GM18951 (cell line): ENCODE data around the gene PLK5.
"Not testable (repeated sequence)": the region's sequence is repeated elsewhere in the genome, so short reads cannot be mapped to it uniquely, and the experiment has no call there.

Experiments used
- POLR2A ChIP-seq: IDR thresholded peaks from 4 replicates; pipeline ENCODE4 v1.6.1; 2011; ENCODE audit warnings: mild to moderate bottlenecking; ENCODE audit not compliant: insufficient read length, insufficient read depth; ENCODE audit errors: extremely low read depth
- in situ Hi-C: fragments of 300-500 bp; cut with MboI; formaldehyde crosslinking; loops from one replicate; pipeline ENCODE4 v1.12.0; 2022; ENCODE audit warnings: low sequenced_read_pairs, mixed read lengths, inconsistent platforms; ENCODE audit not compliant: unreplicated experiment

PLK5 gene

GRCh38 chr19:1496714-1497577 is 26.9 kb upstream of the PLK5 start:
- no peak for TF ChIP-seq POLR2A
- in situ Hi-C loops = no loop called here

DNA sequence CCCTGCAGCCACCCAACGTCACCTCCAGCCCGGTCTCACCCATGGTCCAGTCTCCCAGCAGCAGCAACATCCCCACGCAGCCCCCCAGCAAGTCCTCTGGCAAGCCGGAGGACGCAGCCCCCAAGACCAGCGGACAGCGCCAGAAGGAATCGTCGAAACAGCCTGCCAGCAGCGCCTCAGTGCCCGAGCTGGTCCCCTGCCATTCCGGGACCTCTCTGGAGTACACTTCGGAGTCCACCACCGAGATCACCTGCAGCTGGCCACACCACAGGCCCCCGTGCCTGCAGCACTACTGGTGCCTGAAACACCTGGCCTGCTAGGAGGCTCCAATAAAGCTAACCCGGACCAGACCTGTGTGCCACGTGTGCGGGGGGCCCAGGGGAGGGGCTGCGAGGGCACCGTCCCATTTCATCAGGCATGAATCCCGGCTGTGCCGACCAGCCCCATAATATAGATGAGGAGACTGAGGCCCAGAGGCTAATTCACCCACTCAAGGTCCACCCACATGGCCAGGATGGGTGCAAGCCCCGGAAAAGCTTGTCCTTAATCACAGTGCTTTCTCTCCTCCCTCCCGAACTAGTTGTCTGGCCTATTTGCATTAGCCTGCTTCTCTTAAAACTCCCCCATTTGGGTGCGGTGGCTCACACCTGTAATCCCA is 26.2 kb upstream of the PLK5 start:
- in situ Hi-C loops = no loop called here

DNA sequence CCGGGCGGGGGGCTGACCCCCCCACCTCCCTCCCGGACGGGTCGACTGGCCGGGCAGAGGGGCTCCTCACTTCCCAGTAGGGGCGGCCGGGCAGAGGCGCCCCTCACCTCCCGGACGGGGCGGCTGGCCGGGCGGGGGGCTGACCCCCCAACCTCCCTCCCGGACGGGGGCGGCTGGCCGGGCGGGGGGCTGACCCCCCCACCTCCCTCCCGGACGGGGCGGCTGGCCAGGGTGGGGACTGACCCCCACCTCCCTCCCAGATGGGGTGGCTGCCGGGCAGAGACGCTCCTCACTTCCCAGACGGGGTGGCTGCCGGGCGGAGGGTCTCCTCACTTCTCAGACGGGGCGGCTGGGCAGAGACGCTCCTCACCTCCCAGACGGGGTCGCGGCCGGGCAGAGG is 24.6 kb upstream of the PLK5 start:
- in situ Hi-C loops = not testable (repeated sequence)

More for the DNA sequence above, 26.2 kb upstream of the PLK5 start:
- no peak for TF ChIP-seq POLR2A

DNA sequence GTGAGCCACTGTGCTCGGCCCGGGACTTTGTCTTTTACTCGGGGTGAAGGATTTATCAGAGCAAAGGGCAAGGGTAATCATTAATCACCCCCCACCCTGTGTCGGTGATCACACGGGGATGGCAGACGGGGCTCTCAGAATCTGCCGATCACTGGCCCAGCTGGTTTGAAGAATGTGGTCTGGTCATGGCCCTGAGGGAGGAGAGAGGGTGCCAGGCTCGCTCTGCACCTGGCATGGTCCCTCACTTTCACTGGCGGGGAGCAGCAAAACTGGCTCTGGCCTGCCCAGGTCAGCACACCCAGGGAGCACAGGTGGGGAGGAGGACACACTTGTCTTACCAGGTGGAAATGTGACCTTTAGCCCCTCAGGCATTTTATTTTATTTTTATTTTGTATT is 22.7 kb upstream of the PLK5 start:
- no peak for TF ChIP-seq POLR2A
- in situ Hi-C loops = no loop called here

- in situ Hi-C loops = no loop called here
- no peak for TF ChIP-seq POLR2A
These were observed 21.3 kb upstream of the PLK5 start for GRCh38 chr19:1502433-1503088.

GRCh38 chr19:1503089-1503924 is 20.6 kb upstream of the PLK5 start:
- in situ Hi-C loops = no loop called here
- TF ChIP-seq POLR2A = no peak

DNA sequence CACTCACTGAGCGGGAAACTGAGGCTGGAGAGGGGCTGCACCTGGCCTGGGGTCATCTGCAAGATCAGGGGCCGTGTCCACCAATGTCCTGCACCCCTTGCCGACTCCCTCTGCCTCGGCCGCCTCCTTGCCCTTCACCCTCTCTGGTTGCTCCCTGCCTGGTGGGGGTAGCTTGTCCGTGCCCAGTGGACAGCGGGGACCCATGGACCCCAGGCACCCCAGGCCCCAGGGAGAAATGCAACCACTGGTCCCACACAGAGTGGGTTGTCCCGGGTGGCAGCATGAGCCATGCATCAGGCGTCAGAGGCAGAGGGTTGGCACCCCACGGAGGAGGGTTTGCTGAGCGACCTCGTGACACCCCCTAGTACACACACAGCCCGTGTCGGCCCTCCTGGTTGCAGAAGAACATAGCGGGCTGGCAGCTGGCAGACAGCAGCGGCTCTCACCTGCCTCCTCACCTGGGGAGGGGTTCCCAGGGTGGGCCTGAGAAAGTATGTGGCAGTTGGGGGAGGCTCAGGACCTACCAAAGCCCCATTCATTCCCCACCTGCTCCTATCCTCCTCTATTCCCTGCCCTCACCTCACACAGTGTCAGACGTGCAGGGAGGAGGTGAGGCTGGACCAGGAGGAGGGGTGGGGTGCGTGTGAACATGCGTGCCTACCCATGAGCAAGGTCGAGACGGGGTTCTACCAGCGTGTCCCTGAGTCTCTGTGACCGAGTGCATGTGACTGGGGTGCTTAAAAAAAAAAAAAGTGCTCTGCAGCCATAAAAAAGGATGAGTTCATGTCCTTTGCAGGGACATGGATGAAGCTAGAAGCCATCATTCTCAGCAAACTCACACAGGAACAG is 19.7 kb upstream of the PLK5 start:
- in situ Hi-C loops = no loop called here
- TF ChIP-seq POLR2A = no peak

DNA sequence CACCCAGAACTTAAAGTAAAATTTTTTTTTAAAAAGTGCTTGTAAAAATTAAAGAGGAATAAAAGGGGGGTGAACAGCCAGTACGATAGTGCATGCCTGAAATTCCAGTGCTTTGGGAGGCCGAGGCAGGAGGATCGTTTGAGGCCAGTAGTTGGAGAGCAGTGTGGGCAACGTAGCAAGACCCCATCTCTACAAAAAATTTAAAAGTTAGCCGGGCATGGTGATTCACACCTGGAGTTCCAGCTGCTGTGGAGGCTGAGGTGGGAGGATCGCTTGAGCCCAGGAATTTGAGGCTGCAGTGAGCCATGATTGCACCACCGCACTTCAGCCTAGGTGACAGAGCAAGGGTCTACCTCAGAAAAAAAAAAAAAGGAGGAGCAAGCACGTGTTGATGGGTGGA is 18.9 kb upstream of the PLK5 start:
- in situ Hi-C loops = no loop called here
- no peak for TF ChIP-seq POLR2A

- TF ChIP-seq POLR2A = no peak
- in situ Hi-C loops = no loop called here
These were observed 17.6 kb upstream of the PLK5 start for GRCh38 chr19:1505991-1506881.

- TF ChIP-seq POLR2A = no peak
- in situ Hi-C loops = no loop called here
These were observed 16.7 kb upstream of the PLK5 start for GRCh38 chr19:1507192-1507660.

DNA sequence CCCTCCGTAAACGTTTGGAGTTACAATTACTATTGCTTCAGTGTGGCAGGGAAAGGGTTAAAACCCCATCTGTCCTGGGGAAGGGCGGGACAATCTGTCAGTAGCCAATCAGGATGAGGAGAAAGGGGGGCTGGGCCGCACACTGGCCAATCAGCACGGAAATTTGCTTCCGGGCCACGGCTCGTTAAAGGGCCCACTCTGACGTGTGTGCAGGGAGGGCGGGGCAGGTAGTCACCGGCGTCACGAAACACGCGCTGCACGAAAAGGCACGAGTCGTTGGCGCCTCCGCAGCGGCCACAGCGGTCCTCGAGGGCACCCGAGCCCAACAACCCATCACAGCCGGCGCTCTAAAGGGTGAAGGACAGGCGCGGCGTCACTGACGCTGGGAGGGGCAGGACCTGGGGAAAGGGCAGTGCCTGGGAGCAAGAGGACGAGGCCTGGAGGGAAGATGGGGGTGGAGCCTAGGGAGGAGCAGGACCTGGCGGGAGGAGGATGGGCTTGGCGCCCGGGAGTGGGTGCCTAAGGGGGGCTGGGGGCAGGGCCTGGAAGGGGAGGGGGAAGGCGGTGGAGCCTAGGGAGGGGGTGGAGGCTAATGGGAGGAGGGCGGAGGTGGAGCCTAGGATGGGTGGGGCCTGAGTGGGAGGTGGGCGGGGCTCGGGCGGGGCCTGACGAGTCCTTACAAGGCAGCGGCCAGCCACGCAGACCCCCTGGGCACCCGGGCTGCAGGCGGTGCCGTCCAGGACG is 15.9 kb upstream of the PLK5 start:
- no peak for TF ChIP-seq POLR2A
- in situ Hi-C loops = no loop called here
